Kidney epithelial cell (primary cell): Measurements from ENCODE around the gene RAB17. TPM values are rescaled to one million over a fixed set of nuclear protein-coding genes. Genes with fewer than 3 reads are reported as not detected.

ENCODE experiments used
- DNase-seq: peaks from one replicate; pipeline ENCODE4 v3.0.0-alpha.2; 2010; ENCODE audit warnings: low read depth
- H3K27me3 ChIP-seq: 2 replicates; pipeline ENCODE4 v1.6.0; 2011; ENCODE audit warnings: low read length; ENCODE audit not compliant: control insufficient read depth, insufficient read depth
- H3K36me3 ChIP-seq: 2 replicates; pipeline ENCODE4 v1.5.1; 2011; ENCODE audit warnings: low read length; ENCODE audit not compliant: control insufficient read depth, insufficient read depth
- H3K4me3 ChIP-seq: 2 replicates; pipeline ENCODE4 v1.5.1; 2011; ENCODE audit warnings: low read depth, mild to moderate bottlenecking, control low read depth, low read length
- CTCF ChIP-seq: IDR thresholded peaks from 2 replicates; pipeline ENCODE4 v1.5.1; 2011; ENCODE audit warnings: mild to moderate bottlenecking, moderate library complexity, low read length, control low read depth, inconsistent platforms; ENCODE audit not compliant: insufficient read depth, poor library complexity, severe bottlenecking
- total RNA-seq: library from RNA; depleted of rRNA; stranded (reverse); fragments of >200 nt; gene quantifications from 2 replicates; pipeline ENCODE4 v1.2.3, GENCODE V29; 2015

RAB17 gene
- total RNA-seq, 1 donor from 2014 or later = 12.1 TPM

DNA sequence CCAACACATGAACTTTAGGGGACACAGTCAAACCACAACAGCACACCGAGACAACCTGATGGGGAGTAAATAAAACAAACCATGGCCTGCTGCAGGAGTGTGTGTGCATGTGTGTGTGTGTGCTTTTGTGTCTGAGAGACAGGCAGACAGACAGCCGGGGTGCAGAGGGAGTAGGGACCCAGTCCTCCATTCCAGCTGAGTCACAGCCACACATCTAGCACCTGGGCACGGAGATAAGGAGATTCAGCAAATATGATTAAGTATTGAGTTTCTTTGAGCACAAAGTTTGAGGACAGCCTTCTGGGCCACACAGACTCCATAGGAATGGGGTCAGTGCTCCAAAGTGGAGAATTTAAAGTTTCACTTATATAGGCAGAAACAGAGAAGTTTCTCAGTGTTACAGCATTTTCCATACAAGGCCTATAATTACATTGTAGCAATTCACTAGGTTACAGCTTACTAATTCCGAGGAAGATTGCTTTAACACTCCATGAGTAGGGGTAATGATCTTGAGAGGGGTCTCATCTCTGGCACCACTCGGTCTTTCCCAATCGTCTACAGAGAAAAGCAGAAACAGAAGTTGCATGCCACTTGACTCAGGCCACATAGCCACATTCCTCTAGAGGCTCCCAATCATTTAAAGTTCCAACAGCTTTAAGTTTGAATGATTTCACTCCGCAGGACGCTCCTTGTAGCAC is 55.0 kb downstream of the RAB17 start:
- H3K27me3 ChIP-seq = no peaks in the 10 kb centered on the region
- H3K4me3 ChIP-seq = no peak overlapping the region
- no peak for DNase-seq
- H3K36me3 ChIP-seq = no peaks in the 10 kb centered on the region
- TF ChIP-seq CTCF = no peak

GRCh38 chr2:237534380-237534779 is 56.2 kb downstream of the RAB17 start:
- H3K27me3 ChIP-seq = no peaks in the 10 kb centered on the region
- no peak for TF ChIP-seq CTCF
- no peak overlapping the region for H3K4me3 ChIP-seq
- H3K36me3 ChIP-seq = no peaks in the 10 kb centered on the region
- no peak for DNase-seq

GRCh38 chr2:237533668-237534161 is 56.8 kb downstream of the RAB17 start:
- no peaks in the 10 kb centered on the region for H3K36me3 ChIP-seq
- no peaks in the 10 kb centered on the region for H3K27me3 ChIP-seq
- DNase-seq = no peak
- TF ChIP-seq CTCF = no peak
- no peak overlapping the region for H3K4me3 ChIP-seq

DNA sequence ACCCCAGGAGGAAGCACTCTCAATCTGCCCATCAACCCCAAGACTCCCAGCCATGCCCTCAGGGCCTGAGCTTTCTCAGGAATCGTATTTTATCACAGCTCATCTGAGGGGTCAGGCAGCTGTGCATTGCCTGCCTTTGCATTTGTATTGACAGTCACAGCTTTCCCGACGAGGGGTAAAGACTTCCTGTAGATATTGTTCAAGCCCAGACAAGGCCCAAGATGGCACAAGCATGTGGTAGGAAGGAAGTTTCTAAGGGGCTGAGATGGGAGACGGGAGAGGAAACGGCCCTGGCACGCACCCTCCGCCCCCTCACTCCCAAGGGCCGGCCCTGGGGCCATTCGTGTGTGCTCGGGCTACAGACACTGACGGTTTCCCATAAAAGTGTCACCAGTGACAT is 58.4 kb downstream of the RAB17 start:
- Histone ChIP-seq H3K36me3 (no peaks in the 10 kb centered on the region), H3K4me3 (no peak overlapping the region), H3K27me3 (no peaks in the 10 kb centered on the region)
- TF ChIP-seq CTCF = no peak
- no peak for DNase-seq

- Histone ChIP-seq H3K4me3 (no peak overlapping the region), H3K36me3 (peaks cover 1% of the 10 kb centered on the region), H3K27me3 (no peaks in the 10 kb centered on the region)
- no peak for DNase-seq
- TF ChIP-seq CTCF = no peak
These were observed 59.8 kb downstream of the RAB17 start for GRCh38 chr2:237530472-237531433.
